ENCODE measurements around the gene MAGIX.

The MAGIX gene

GRCh38 chrX:49160908-49161307 lies 1.6 kb upstream of the MAGIX start:
- Histone ChIP-seq H3K36me3 (ENCODE audit: low read length) (no peaks in the 10 kb centered on the region), H3K4me3 (ENCODE audit: insufficient read depth, low read length, poor library complexity, severe bottlenecking) (no peak overlapping the region), H3K9me2 (replicated peaks; ENCODE audit: insufficient read depth, low read length) (no peaks in the 10 kb centered on the region), H3K79me2 (ENCODE audit: insufficient read depth, low read length) (no peaks in the 10 kb centered on the region), H3K4me2 (ENCODE audit: low read depth, low read length, poor library complexity, severe bottlenecking) (no peak overlapping the region), H3F3A (ENCODE audit: insufficient read depth) (0 out of 2 replicates have a peak, but pooled peaks cover 7% of the 10 kb centered on the region), H3K27ac (ENCODE audit: low read depth, low read length) (no peak overlapping the region), H3K9ac (ENCODE audit: low read length) (no peak overlapping the region), H4K20me1 (ENCODE audit: low read depth, low read length) (no peaks in the 10 kb centered on the region), H3K9me3 (ENCODE audit: insufficient read depth, low read length) (no peaks in the 10 kb centered on the region), H3K27me3 (ENCODE audit: low read length) (no peaks in the 10 kb centered on the region), H2AFZ (ENCODE audit: low read depth, low read length, severe bottlenecking) (no peak overlapping the region)
- no peak for TF ChIP-seq EZH2phosphoT487 (conservative IDR thresholded peaks at IDR 0.05; ENCODE audit: low read length)
- no peak for TF ChIP-seq CTCF (IDR thresholded peaks at IDR 0.05; ENCODE audit: insufficient read depth, low read length, poor library complexity, severe bottlenecking)

GRCh38 chrX:49161632-49162031 lies 926 bp upstream of the MAGIX start:
- H3K79me2 ChIP-seq (ENCODE audit: insufficient read depth, low read length): no peaks in the 10 kb centered on the region
- H4K20me1 ChIP-seq (ENCODE audit: low read depth, low read length): no peaks in the 10 kb centered on the region
- no peaks in the 10 kb centered on the region for H3K36me3 ChIP-seq (ENCODE audit: low read length)
- no peak overlapping the region for H3K4me3 ChIP-seq (ENCODE audit: insufficient read depth, low read length, poor library complexity, severe bottlenecking)
- no peaks in the 10 kb centered on the region for H3K27me3 ChIP-seq (ENCODE audit: low read length)
- peaks cover 8% of the 10 kb centered on the region for H3F3A ChIP-seq (ENCODE audit: insufficient read depth)
- no peaks in the 10 kb centered on the region for H3K9me3 ChIP-seq (ENCODE audit: insufficient read depth, low read length)
- no peak overlapping the region for H3K9ac ChIP-seq (ENCODE audit: low read length)
- no peak overlapping the region for H3K27ac ChIP-seq (ENCODE audit: low read depth, low read length)
- no peaks in the 10 kb centered on the region for H3K9me2 ChIP-seq (replicated peaks; ENCODE audit: insufficient read depth, low read length)
- no peak overlapping the region for H3K4me2 ChIP-seq (ENCODE audit: low read depth, low read length, poor library complexity, severe bottlenecking)
- no peak for TF ChIP-seq CTCF (IDR thresholded peaks at IDR 0.05; ENCODE audit: insufficient read depth, low read length, poor library complexity, severe bottlenecking)
- TF ChIP-seq EZH2phosphoT487 (conservative IDR thresholded peaks at IDR 0.05; ENCODE audit: low read length): no peak
- H2AFZ ChIP-seq (ENCODE audit: low read depth, low read length, severe bottlenecking): no peak overlapping the region

- H3K27ac ChIP-seq (ENCODE audit: low read depth, low read length): peak overlapping the region; percentile 69
- H3K36me3 ChIP-seq (ENCODE audit: low read length): no peaks in the 10 kb centered on the region
- no peaks in the 10 kb centered on the region for H3K27me3 ChIP-seq (ENCODE audit: low read length)
- no peaks in the 10 kb centered on the region for H3K79me2 ChIP-seq (ENCODE audit: insufficient read depth, low read length)
- H3K4me2 ChIP-seq (ENCODE audit: low read depth, low read length, poor library complexity, severe bottlenecking): peak overlapping the region; percentile 73
- peak overlapping the region; percentile 44 for H3K4me3 ChIP-seq (ENCODE audit: insufficient read depth, low read length, poor library complexity, severe bottlenecking)
- peak overlapping the region; percentile 77 for H2AFZ ChIP-seq (ENCODE audit: low read depth, low read length, severe bottlenecking)
- peaks cover 22% of the 10 kb centered on the region for H3F3A ChIP-seq (ENCODE audit: insufficient read depth)
- H3K9me3 ChIP-seq (ENCODE audit: insufficient read depth, low read length): no peaks in the 10 kb centered on the region
- no peak for TF ChIP-seq EZH2phosphoT487 (conservative IDR thresholded peaks at IDR 0.05; ENCODE audit: low read length)
- TF ChIP-seq CTCF (IDR thresholded peaks at IDR 0.05; ENCODE audit: insufficient read depth, low read length, poor library complexity, severe bottlenecking): peak; percentile 53
- H3K9me2 ChIP-seq (replicated peaks; ENCODE audit: insufficient read depth, low read length): no peaks in the 10 kb centered on the region
- no peaks in the 10 kb centered on the region for H4K20me1 ChIP-seq (ENCODE audit: low read depth, low read length)
- peak overlapping the region; percentile 46; the same call in 1 of the 2 replicates for H3K9ac ChIP-seq (ENCODE audit: low read length)
Measured at GRCh38 chrX:49163555-49164419, 1.2 kb downstream of the MAGIX start.

Measured in SU-DHL-6 (cell line).